ENCODE measurements around the gene MYOG.
A peak's percentile ranks its signal among the peaks of the same experiment; 100 is the strongest.

The MYOG gene

GRCh38 chr1:203038891-203039608, 46.8 kb downstream of the MYOG start:
- TF ChIP-seq, protein P1, sequence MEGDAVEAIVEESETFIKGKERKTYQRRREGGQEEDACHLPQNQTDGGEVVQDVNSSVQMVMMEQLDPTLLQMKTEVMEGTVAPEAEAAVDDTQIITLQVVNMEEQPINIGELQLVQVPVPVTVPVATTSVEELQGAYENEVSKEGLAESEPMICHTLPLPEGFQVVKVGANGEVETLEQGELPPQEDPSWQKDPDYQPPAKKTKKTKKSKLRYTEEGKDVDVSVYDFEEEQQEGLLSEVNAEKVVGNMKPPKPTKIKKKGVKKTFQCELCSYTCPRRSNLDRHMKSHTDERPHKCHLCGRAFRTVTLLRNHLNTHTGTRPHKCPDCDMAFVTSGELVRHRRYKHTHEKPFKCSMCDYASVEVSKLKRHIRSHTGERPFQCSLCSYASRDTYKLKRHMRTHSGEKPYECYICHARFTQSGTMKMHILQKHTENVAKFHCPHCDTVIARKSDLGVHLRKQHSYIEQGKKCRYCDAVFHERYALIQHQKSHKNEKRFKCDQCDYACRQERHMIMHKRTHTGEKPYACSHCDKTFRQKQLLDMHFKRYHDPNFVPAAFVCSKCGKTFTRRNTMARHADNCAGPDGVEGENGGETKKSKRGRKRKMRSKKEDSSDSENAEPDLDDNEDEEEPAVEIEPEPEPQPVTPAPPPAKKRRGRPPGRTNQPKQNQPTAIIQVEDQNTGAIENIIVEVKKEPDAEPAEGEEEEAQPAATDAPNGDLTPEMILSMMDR (IDR thresholded peaks at IDR 0.05; ENCODE audit: low read depth, low read length) = peak; percentile 88
- no peak overlapping the region for H3K4me3 ChIP-seq (replicated peaks in 1 of 2; ENCODE audit: low read depth in 2 of 2, low read length in 2 of 2)
- peak; percentile 72 to 77 for DNase-seq (ENCODE audit: low read depth in 2 of 2)

GRCh38 chr1:203038217-203038741, 47.5 kb downstream of the MYOG start:
- TF ChIP-seq, protein P1 (IDR thresholded peaks at IDR 0.05; ENCODE audit: low read depth, low read length) = no peak
- DNase-seq (ENCODE audit: low read depth in 2 of 2) = peak; percentile 61 to 82
- no peak overlapping the region for H3K4me3 ChIP-seq (replicated peaks in 1 of 2; ENCODE audit: low read depth in 2 of 2, low read length in 2 of 2)

- H3K4me3 ChIP-seq (replicated peaks in 1 of 2; ENCODE audit: low read depth in 2 of 2, low read length in 2 of 2) = no peak overlapping the region
- DNase-seq (ENCODE audit: low read depth in 2 of 2) = no peak
- TF ChIP-seq, protein P1 (IDR thresholded peaks at IDR 0.05; ENCODE audit: low read depth, low read length) = no peak
Observed at GRCh38 chr1:203037509-203038190, 48.2 kb downstream of the MYOG start.

DNA sequence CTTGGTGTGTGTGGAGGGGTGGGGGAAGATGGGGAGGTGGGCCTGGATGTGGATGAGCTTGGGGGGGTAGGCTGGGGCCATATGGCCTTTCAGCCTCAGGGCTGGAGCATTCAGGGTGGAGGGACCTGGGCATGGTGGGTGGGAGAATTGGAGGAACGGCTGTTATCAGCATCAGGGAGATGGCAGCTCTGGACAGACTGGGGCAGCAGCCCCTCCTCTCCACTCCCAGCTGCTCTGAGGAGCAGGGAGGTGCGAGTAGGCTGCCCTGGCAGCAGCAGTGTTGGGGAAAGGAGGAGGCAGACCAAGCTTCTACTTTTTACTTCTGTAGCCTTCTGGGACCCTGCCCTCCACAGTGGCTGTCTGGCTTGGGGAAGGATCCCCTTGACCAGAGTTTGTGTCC, 49.3 kb downstream of the MYOG start:
- DNase-seq (ENCODE audit: low read depth in 2 of 2) = no peak
- no peak overlapping the region for H3K4me3 ChIP-seq (replicated peaks in 1 of 2; ENCODE audit: low read depth in 2 of 2, low read length in 2 of 2)
- TF ChIP-seq, protein P1 (IDR thresholded peaks at IDR 0.05; ENCODE audit: low read depth, low read length) = no peak

DNA sequence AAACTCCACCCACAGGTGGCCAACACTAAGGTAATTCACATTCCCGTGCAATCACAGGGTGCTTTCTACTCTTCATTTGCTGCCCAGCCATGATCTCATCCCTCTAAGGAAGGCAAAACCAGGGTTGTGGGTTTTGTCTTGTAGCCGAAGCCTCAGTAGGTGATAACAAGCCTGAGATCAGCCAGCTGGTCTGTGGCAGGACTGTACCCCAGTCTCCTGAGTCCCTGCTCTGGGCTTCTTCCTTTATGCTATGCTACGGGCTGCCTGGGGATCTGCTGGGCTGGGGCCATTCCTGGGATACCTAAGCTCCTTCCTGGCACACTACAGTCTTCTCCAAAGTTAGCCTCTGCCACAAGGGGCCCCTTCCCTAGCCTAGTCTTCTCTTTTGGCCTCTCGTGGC, 49.7 kb downstream of the MYOG start:
- H3K4me3 ChIP-seq (replicated peaks in 1 of 2; ENCODE audit: low read depth in 2 of 2, low read length in 2 of 2) = no peak overlapping the region
- TF ChIP-seq, protein P1 (IDR thresholded peaks at IDR 0.05; ENCODE audit: low read depth, low read length) = no peak
- peak in 1 of 2 donors; percentile 43 for DNase-seq (ENCODE audit: low read depth in 2 of 2)

GRCh38 chr1:203035111-203036000, 50.5 kb downstream of the MYOG start:
- TF ChIP-seq, protein P1 (IDR thresholded peaks at IDR 0.05; ENCODE audit: low read depth, low read length) = no peak
- DNase-seq (ENCODE audit: low read depth in 2 of 2) = no peak
- no peak overlapping the region for H3K4me3 ChIP-seq (replicated peaks in 1 of 2; ENCODE audit: low read depth in 2 of 2, low read length in 2 of 2)
